DND-41 (cell line): ENCODE results near the gene AUTS2.

ENCODE experiments used
- ATAC-seq: fragments of 200-7000 bp; cut with Tn5 transposase; 3 replicates; pipeline ENCODE4 v1.9.1; 2021; ENCODE audit warnings: low read depth; ENCODE audit not compliant: insufficient read depth
- DNase-seq: peaks from one replicate; pipeline ENCODE4 v3.0.0-alpha.2; 2020
- H2AFZ ChIP-seq: 2 replicates; pipeline ENCODE4 v1.6.0; 2012; ENCODE audit warnings: low read depth, low read length
- H3K27ac ChIP-seq: 2 replicates; pipeline ENCODE4 v1.5.1; 2012; ENCODE audit warnings: low read length, inconsistent platforms
- H3K27me3 ChIP-seq: fragments of 200-600 bp; sonication (generic); 2 replicates; pipeline ENCODE4 v1.6.0; 2012; ENCODE audit warnings: low read length, mild to moderate bottlenecking, inconsistent platforms; ENCODE audit not compliant: insufficient read depth, poor library complexity
- H3K36me3 ChIP-seq: 2 replicates; pipeline ENCODE4 v1.5.1; 2012; ENCODE audit warnings: low read length, inconsistent platforms; ENCODE audit not compliant: insufficient read depth
- H3K4me1 ChIP-seq: 2 replicates; pipeline ENCODE4 v1.5.1; 2012; ENCODE audit warnings: mild to moderate bottlenecking, low read length; ENCODE audit not compliant: insufficient read depth
- H3K4me2 ChIP-seq: 2 replicates; pipeline ENCODE4 v1.6.0; 2012; ENCODE audit warnings: mild to moderate bottlenecking, moderate library complexity, low read length, inconsistent platforms; ENCODE audit not compliant: insufficient read depth
- H3K4me3 ChIP-seq, 2 experiments: fragments of 200-600 bp in 1 of 2; shearing (Covaris generic) in 1 of 2; 2 replicates each; pipeline ENCODE4 v1.5.1; 2012 to 2016; ENCODE audit warnings: inconsistent platforms in 2 of 2, low read length in 2 of 2, mild to moderate bottlenecking in 2 of 2, low read depth in 1 of 2, moderate library complexity in 1 of 2
- H3K79me2 ChIP-seq: 2 replicates; pipeline ENCODE4 v1.6.0; 2012; ENCODE audit warnings: low read length, inconsistent platforms; ENCODE audit not compliant: insufficient read depth
- H3K9ac ChIP-seq: 2 replicates; pipeline ENCODE4 v1.6.0; 2012; ENCODE audit warnings: low read depth, mild to moderate bottlenecking, inconsistent platforms, low read length, moderate library complexity
- H3K9me3 ChIP-seq: 2 replicates; pipeline ENCODE4 v1.5.1; 2012; ENCODE audit warnings: low read length, moderate library complexity, mild to moderate bottlenecking, inconsistent platforms; ENCODE audit not compliant: insufficient read depth, severe bottlenecking
- H4K20me1 ChIP-seq: 2 replicates; pipeline ENCODE4 v1.6.0; 2012; ENCODE audit warnings: low read length; ENCODE audit not compliant: insufficient read depth
- EZH2 ChIP-seq: IDR thresholded peaks from 3 replicates; pipeline ENCODE4 v1.6.1; 2012; ENCODE audit warnings: borderline replicate concordance, low read depth, mild to moderate bottlenecking, moderate library complexity, low read length, inconsistent platforms; ENCODE audit not compliant: severe bottlenecking
- TF ChIP-seq, protein P1 (sequence below): IDR thresholded peaks from 2 replicates; pipeline ENCODE4 v1.5.1; 2012; ENCODE audit warnings: borderline replicate concordance, low read length, moderate library complexity, mild to moderate bottlenecking; ENCODE audit not compliant: poor library complexity, severe bottlenecking; ENCODE audit errors: extremely low read depth

Gene AUTS2

GRCh38 chr7:70486977-70487376, 888.7 kb downstream of the AUTS2 start:
- Histone ChIP-seq H3K27me3 (no peaks in the 10 kb centered on the region), H3K79me2 (no peaks in the 10 kb centered on the region), H3K36me3 (no peaks in the 10 kb centered on the region), H3K4me1 (no peaks in the 10 kb centered on the region), H3K4me2 (no peak overlapping the region), H3K4me3 (no peak overlapping the region), H2AFZ (no peak overlapping the region), H3K27ac (no peak overlapping the region), H4K20me1 (no peaks in the 10 kb centered on the region), H3K9ac (no peak overlapping the region), H3K9me3 (no peaks in the 10 kb centered on the region)
- ATAC-seq, result no peak
- TF ChIP-seq, protein P1, sequence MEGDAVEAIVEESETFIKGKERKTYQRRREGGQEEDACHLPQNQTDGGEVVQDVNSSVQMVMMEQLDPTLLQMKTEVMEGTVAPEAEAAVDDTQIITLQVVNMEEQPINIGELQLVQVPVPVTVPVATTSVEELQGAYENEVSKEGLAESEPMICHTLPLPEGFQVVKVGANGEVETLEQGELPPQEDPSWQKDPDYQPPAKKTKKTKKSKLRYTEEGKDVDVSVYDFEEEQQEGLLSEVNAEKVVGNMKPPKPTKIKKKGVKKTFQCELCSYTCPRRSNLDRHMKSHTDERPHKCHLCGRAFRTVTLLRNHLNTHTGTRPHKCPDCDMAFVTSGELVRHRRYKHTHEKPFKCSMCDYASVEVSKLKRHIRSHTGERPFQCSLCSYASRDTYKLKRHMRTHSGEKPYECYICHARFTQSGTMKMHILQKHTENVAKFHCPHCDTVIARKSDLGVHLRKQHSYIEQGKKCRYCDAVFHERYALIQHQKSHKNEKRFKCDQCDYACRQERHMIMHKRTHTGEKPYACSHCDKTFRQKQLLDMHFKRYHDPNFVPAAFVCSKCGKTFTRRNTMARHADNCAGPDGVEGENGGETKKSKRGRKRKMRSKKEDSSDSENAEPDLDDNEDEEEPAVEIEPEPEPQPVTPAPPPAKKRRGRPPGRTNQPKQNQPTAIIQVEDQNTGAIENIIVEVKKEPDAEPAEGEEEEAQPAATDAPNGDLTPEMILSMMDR, result no peak
- no peak for TF ChIP-seq EZH2
- no peak for DNase-seq

DNA sequence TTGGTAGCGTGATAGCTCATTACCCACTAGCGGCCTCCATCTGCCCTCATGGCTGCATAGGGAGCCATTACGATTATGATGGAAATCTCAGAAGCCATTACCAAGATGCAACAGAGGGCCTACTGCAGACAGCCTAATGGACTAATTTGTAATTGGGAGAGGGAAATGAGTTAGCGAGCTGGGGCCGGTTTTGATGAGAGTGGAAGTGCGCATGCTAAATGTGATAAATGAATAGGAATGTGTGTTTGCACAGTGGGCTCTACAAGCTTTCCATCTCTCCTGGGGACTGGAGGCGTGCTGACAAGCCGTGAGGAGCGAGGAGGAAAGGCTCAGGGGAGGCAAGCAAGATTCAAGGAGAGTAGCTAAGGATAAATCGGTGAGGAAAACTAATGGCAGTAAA, 889.2 kb downstream of the AUTS2 start:
- no peaks in the 10 kb centered on the region for H3K36me3 ChIP-seq

DNA sequence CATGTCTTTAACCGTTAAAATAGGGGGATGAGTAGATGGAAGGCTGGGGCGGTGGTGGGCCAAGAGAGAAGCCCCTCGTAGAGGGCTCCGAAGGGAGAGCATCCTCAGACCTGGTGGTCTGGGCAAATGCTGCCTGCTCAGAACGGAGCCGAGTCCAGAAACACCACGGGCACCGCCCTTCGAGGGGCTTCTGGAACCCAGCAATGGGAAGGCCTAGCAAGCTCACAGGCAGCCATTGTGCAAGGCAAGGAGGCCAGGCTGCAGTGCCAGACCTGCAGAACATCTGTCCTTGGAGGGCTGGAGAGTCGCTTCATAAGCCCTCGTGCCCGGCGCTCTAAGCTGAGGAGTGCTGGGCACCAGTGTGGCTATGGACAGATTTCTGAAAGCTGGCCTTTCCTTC, 889.6 kb downstream of the AUTS2 start:
- H3K79me2 ChIP-seq, result no peaks in the 10 kb centered on the region
- no peaks in the 10 kb centered on the region for H3K36me3 ChIP-seq
- TF ChIP-seq, protein P1, result no peak
- no peak for TF ChIP-seq EZH2
- DNase-seq (no peak), ATAC-seq (no peak; the same call in 2 of the 3 replicates)
- H3K9ac ChIP-seq, result no peak overlapping the region
- H3K27ac ChIP-seq, result no peak overlapping the region
- no peak overlapping the region for H3K4me2 ChIP-seq
- H3K9me3 ChIP-seq, result no peaks in the 10 kb centered on the region
- H3K4me1 ChIP-seq, result no peaks in the 10 kb centered on the region
- H3K4me3 ChIP-seq, result no peak overlapping the region
- H2AFZ ChIP-seq, result no peak overlapping the region
- no peaks in the 10 kb centered on the region for H4K20me1 ChIP-seq
- H3K27me3 ChIP-seq, result no peaks in the 10 kb centered on the region

More for the DNA sequence above, 889.2 kb downstream of the AUTS2 start:
- Histone ChIP-seq H3K4me1 (no peaks in the 10 kb centered on the region), H3K27ac (no peak overlapping the region), H4K20me1 (no peaks in the 10 kb centered on the region), H3K79me2 (no peaks in the 10 kb centered on the region), H3K9ac (no peak overlapping the region), H3K27me3 (no peaks in the 10 kb centered on the region), H2AFZ (no peak overlapping the region), H3K4me3 (no peak overlapping the region), H3K4me2 (no peak overlapping the region), H3K9me3 (no peaks in the 10 kb centered on the region)
- DNase-seq (no peak), ATAC-seq (no peak)
- no peak for TF ChIP-seq EZH2
- TF ChIP-seq, protein P1, result no peak

- no peak for ATAC-seq
- Histone ChIP-seq H3K9ac (no peak overlapping the region), H3K27ac (no peak overlapping the region)
These were observed 891.5 kb downstream of the AUTS2 start for GRCh38 chr7:70489813-70490212.

More at GRCh38 chr7:70489813-70490212, 891.5 kb downstream of the AUTS2 start:
- H3K4me3 ChIP-seq, result no peak overlapping the region
- H3K4me1 ChIP-seq, result no peaks in the 10 kb centered on the region
- no peaks in the 10 kb centered on the region for H3K27me3 ChIP-seq
- no peak overlapping the region for H2AFZ ChIP-seq
- no peaks in the 10 kb centered on the region for H3K9me3 ChIP-seq
- no peaks in the 10 kb centered on the region for H4K20me1 ChIP-seq
- no peak overlapping the region for H3K4me2 ChIP-seq
- TF ChIP-seq, protein P1, result no peak
- no peak for TF ChIP-seq EZH2
- H3K36me3 ChIP-seq, result no peaks in the 10 kb centered on the region
- no peak for DNase-seq
- H3K79me2 ChIP-seq, result no peaks in the 10 kb centered on the region
